Measurements from ENCODE around the gene NR1I3. TPM values are rescaled to one million over a fixed set of nuclear protein-coding genes. Genes with fewer than 3 reads are reported as not detected.

NR1I3 gene
- total and polyA plus RNA-seq, 2 of the 13 experiments (the other 11 are each of a cell fraction or from before 2014, with no cell fraction given), result 0.62 to 0.95 TPM

DNA sequence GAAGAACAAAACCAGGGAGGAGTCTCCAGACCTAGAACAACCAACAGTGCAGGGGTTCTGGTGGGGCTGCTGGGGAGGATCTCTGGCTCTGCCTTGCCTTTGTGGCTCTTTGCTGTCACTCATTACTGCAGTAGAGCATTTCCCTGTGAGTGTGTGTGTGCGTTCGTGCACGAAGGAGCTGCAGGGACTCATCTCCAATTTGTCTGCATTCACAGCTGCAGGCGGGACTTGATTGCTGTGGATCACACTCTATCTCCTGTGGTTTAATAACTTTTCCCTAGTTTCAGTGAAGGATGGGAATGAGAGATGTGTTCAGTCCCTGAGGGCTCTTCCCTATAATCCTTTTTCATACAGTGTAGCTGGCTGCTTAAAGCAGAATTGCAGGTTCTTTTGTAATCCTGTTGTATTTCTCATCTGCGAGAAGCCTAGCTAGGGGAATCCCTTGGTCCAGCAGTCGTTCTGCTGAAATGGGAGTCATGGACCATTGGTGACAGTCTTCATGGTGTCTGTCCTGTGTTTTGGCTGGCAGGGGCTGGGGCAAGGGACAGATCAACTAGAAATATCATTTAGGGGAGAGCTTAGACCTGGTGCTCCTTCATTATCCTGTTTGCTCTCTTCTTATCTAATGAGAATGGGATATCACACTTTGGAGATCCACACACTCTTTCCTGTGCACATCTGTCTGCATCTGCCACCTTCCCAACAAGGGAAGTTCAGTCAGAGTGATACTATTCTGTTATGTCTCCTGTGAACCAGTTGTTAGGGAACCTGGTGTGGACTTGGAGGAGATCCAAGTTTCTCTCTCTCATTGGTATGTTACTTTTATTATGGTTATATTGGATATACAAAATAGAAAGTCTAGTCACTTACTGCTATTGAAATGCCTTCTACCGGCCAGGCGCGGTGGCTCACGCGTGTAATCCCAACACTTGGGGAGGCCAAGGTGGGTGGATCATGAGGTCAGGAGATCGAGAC, 23.5 kb upstream of the NR1I3 start:
- Histone ChIP-seq H4K20me1 (ENCODE audit: insufficient read depth, low read length) (no peaks in the 10 kb centered on the region), H3K4me1 (ENCODE audit: insufficient read depth, low read length) (peaks cover 34% of the 10 kb centered on the region), H3K79me2 (ENCODE audit: insufficient read depth, low read length) (no peaks in the 10 kb centered on the region), H3K4me2 (ENCODE audit: low read depth, low read length) (peak overlapping the region; percentile 59), H3K4me3 (replicated peaks in 1 of 3; ENCODE audit: insufficient read depth in 1 of 3, low read depth in 2 of 3, low read length in 3 of 3) (peak overlapping the region in 1 of 3 experiments; percentile 27; a peak in 2 of 6 replicates), H3K9me3 (ENCODE audit: low read length) (peaks cover 11% of the 10 kb centered on the region), H3K9ac (ENCODE audit: insufficient read depth, low read depth, low read length) (no peak overlapping the region), H3K36me3 (replicated peaks in 1 of 2; ENCODE audit: control insufficient read depth in 1 of 2, insufficient read depth in 2 of 2, low read length in 2 of 2) (no peaks in the 10 kb centered on the region), H3K27ac (ENCODE audit: extremely low read length, insufficient read depth, low read length) (no peak overlapping the region), H2AFZ (ENCODE audit: low read length) (no peak overlapping the region), H3K27me3 (ENCODE audit: control insufficient read depth in 1 of 2, insufficient read depth in 2 of 2, low read length in 2 of 2) (peaks cover 0 to 16% of the 10 kb centered on the region in 2 experiments; a peak in 3 of 5 replicates)
- ATAC-seq, result peak; percentile 67
- 55% methylated on average over 12 of the region's 12 CpGs for WGBS (ENCODE audit: low lambda C conversion rate)
- POLR2A ChIA-PET, result interaction anchor here (1.3 kb wide), 1 partner anchor 32 kb away, joined by 3 read pairs; no protein-coding TSS in a partner anchor
- DNase-seq (ENCODE audit: low spot score), result no peak
- TF ChIP-seq, protein P1, sequence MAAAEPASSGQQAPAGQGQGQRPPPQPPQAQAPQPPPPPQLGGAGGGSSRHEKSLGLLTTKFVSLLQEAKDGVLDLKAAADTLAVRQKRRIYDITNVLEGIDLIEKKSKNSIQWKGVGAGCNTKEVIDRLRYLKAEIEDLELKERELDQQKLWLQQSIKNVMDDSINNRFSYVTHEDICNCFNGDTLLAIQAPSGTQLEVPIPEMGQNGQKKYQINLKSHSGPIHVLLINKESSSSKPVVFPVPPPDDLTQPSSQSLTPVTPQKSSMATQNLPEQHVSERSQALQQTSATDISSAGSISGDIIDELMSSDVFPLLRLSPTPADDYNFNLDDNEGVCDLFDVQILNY (CRISPR knock-in tag; conservative IDR thresholded peaks at IDR 0.05), result no peak
- no peak for TF ChIP-seq KAT2B (IDR thresholded peaks at IDR 0.05; ENCODE audit: borderline replicate concordance, low read depth, low read length)
- TF ChIP-seq HOXA5 (CRISPR knock-in tag; IDR thresholded peaks at IDR 0.05), result no peak
- no peak for TF ChIP-seq ZC3H4 (CRISPR knock-in tag; IDR thresholded peaks at IDR 0.05; ENCODE audit: borderline replicate concordance)
- no peak for TF ChIP-seq MYC (CRISPR knock-in tag; IDR thresholded peaks at IDR 0.05; ENCODE audit: borderline replicate concordance)
- TF ChIP-seq GABPB1 (CRISPR knock-in tag; IDR thresholded peaks at IDR 0.05), result no peak
- TF ChIP-seq, protein P2, sequence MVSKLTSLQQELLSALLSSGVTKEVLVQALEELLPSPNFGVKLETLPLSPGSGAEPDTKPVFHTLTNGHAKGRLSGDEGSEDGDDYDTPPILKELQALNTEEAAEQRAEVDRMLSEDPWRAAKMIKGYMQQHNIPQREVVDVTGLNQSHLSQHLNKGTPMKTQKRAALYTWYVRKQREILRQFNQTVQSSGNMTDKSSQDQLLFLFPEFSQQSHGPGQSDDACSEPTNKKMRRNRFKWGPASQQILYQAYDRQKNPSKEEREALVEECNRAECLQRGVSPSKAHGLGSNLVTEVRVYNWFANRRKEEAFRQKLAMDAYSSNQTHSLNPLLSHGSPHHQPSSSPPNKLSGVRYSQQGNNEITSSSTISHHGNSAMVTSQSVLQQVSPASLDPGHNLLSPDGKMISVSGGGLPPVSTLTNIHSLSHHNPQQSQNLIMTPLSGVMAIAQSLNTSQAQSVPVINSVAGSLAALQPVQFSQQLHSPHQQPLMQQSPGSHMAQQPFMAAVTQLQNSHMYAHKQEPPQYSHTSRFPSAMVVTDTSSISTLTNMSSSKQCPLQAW (CRISPR knock-in tag; IDR thresholded peaks at IDR 0.05), result no peak
- TF ChIP-seq PRPF4 (IDR thresholded peaks at IDR 0.05; ENCODE audit: low read depth, low read length, poor library complexity, severe bottlenecking), result no peak
- TF ChIP-seq ZFX (CRISPR knock-in tag; IDR thresholded peaks at IDR 0.05; ENCODE audit: low read depth), result no peak
- no peak for TF ChIP-seq MXI1 (IDR thresholded peaks at IDR 0.05; ENCODE audit: borderline replicate concordance, low read depth, low read length)
- no peak for TF ChIP-seq EEA1 (CRISPR knock-in tag; IDR thresholded peaks at IDR 0.05; ENCODE audit: borderline replicate concordance)
- intact Hi-C loops (cut with micrococcal nuclease; ENCODE audit: unreplicated experiment), result no loop called here
- in situ Hi-C loops (cut with HindIII; ENCODE audit: extremely low pct_ligation_motif_present, low pct_unique_long_range_greater_than_20kb), result no loop called here
- BruUV-seq (replicated peaks), result no TSS peak
- CTCF ChIA-PET (ENCODE audit: low intra/inter-chr PET ratio, low total read pairs), result no interaction called here
- no peak for FAIRE-seq
